Osteocyte (in vitro differentiated cells): ENCODE measurements around the gene OVCA2. TPM values are rescaled to one million over a fixed set of nuclear protein-coding genes. Genes with fewer than 3 reads are reported as not detected.
A peak's percentile ranks its signal among the peaks of the same experiment; 100 is the strongest.

Source experiments
- DNase-seq: peaks from one replicate; pipeline ENCODE4 v3.0.0; 2021; ENCODE audit warnings: mixed read lengths; ENCODE audit not compliant: unreplicated experiment; ENCODE audit errors: extremely low spot score
- H3K27ac Mint-ChIP-seq: one replicate; pipeline ENCODE4 v1.8.0; 2021; ENCODE audit warnings: mild to moderate bottlenecking, mixed read lengths; ENCODE audit not compliant: unreplicated experiment
- H3K27me3 Mint-ChIP-seq: one replicate; pipeline ENCODE4 v1.8.0; 2021; ENCODE audit warnings: mixed read lengths; ENCODE audit not compliant: unreplicated experiment
- H3K36me3 Mint-ChIP-seq: one replicate; pipeline ENCODE4 v1.8.0; 2021; ENCODE audit warnings: mixed read lengths; ENCODE audit not compliant: unreplicated experiment
- H3K4me1 Mint-ChIP-seq: one replicate; pipeline ENCODE4 v1.8.0; 2021; ENCODE audit warnings: mixed read lengths; ENCODE audit not compliant: unreplicated experiment
- H3K4me3 Mint-ChIP-seq: one replicate; pipeline ENCODE4 v1.8.0; 2021; ENCODE audit warnings: mild to moderate bottlenecking, moderate library complexity, mixed read lengths; ENCODE audit not compliant: unreplicated experiment
- H3K9me3 Mint-ChIP-seq: one replicate; pipeline ENCODE4 v1.8.0; 2021; ENCODE audit warnings: mixed read lengths; ENCODE audit not compliant: unreplicated experiment
- CTCF ChIP-seq: fragments of 200-600 bp; sonication (generic); IDR thresholded peaks from 2 replicates; pipeline ENCODE4 v1.5.0; 2021; ENCODE audit warnings: antibody characterized with exemption, mild to moderate bottlenecking, moderate library complexity
- total RNA-seq: library from RNA; stranded (reverse); gene quantifications from 2 replicates; pipeline ENCODE4 v1.2.1, GENCODE V29; 2021

Gene OVCA2
- total RNA-seq, 1 donor from 2014 or later, result 33.2 TPM

GRCh38 chr17:2028737-2029136 is 13.1 kb upstream of the OVCA2 start:
- Mint-ChIP-seq H3K27me3 (peaks cover 5% of the 10 kb centered on the region), H3K27ac (no peak overlapping the region), H3K9me3 (no peaks in the 10 kb centered on the region), H3K36me3 (peaks cover 3% of the 10 kb centered on the region), H3K4me3 (no peak overlapping the region), H3K4me1 (peaks cover 22% of the 10 kb centered on the region)
- TF ChIP-seq CTCF, result no peak
- DNase-seq, result no peak

GRCh38 chr17:2029911-2030778 is 11.7 kb upstream of the OVCA2 start, which contains the start of gene DPH1:
DPH1 (plus strand) TSS chr17:2030153; CDS start chr17:2030170, 17 bp downstream.
- DNase-seq, result peak; percentile 93
- Mint-ChIP-seq H3K36me3 (peaks cover 3% of the 10 kb centered on the region), H3K4me3 (peak within 1 kb of the TSS; percentile 93), H3K27ac (peak within 1 kb of the TSS; percentile 84), H3K27me3 (peaks cover 5% of the 10 kb centered on the region), H3K9me3 (no peaks in the 10 kb centered on the region), H3K4me1 (peaks cover 23% of the 10 kb centered on the region)
- TF ChIP-seq CTCF, result no peak

- Mint-ChIP-seq H3K36me3 (peaks cover 3% of the 10 kb centered on the region), H3K4me3 (peak overlapping the region; percentile 93), H3K4me1 (peaks cover 21% of the 10 kb centered on the region), H3K27me3 (peaks cover 5% of the 10 kb centered on the region), H3K9me3 (no peaks in the 10 kb centered on the region), H3K27ac (peak overlapping the region; percentile 84)
- DNase-seq, result no peak
- peak; percentile 70 for TF ChIP-seq CTCF
These were observed 11.1 kb upstream of the OVCA2 start for GRCh38 chr17:2030779-2031163.

GRCh38 chr17:2033153-2033552 is 8.7 kb upstream of the OVCA2 start:
- no peak for TF ChIP-seq CTCF
- Mint-ChIP-seq H3K36me3 (peaks cover 11% of the 10 kb centered on the region), H3K27ac (no peak overlapping the region), H3K9me3 (no peaks in the 10 kb centered on the region), H3K27me3 (no peaks in the 10 kb centered on the region), H3K4me1 (peaks cover 16% of the 10 kb centered on the region), H3K4me3 (no peak overlapping the region)
- DNase-seq, result no peak

- Mint-ChIP-seq H3K9me3 (no peaks in the 10 kb centered on the region), H3K4me1 (peaks cover 16% of the 10 kb centered on the region), H3K27ac (no peak overlapping the region), H3K27me3 (no peaks in the 10 kb centered on the region), H3K36me3 (peaks cover 15% of the 10 kb centered on the region), H3K4me3 (no peak overlapping the region)
- no peak for TF ChIP-seq CTCF
- no peak for DNase-seq
These were observed 7.7 kb upstream of the OVCA2 start for GRCh38 chr17:2034157-2034556.
